HG03095 (cell line): ENCODE data around the gene SLC6A18.
"Not testable (repeated sequence)": the region's sequence is repeated elsewhere in the genome, so short reads cannot be mapped to it uniquely, and the experiment has no call there.

Experiments used
- ATAC-seq: cut with Tn5 transposase; IDR thresholded peaks from one replicate; pipeline ENCODE4 v1.9.1; 2021; ENCODE audit warnings: moderate library complexity; ENCODE audit not compliant: unreplicated experiment

Gene SLC6A18

GRCh38 chr5:1270426-1270825 lies 45.2 kb downstream of the SLC6A18 start:
- no peak for ATAC-seq

GRCh38 chr5:1270933-1271914 lies 46.0 kb downstream of the SLC6A18 start:
- no peak for ATAC-seq

- no peak for ATAC-seq
These were observed 47.0 kb downstream of the SLC6A18 start for GRCh38 chr5:1272201-1272600.

GRCh38 chr5:1273745-1274144 lies 48.6 kb downstream of the SLC6A18 start:
- ATAC-seq: no peak

GRCh38 chr5:1274471-1274870 lies 49.3 kb downstream of the SLC6A18 start:
- ATAC-seq: no peak

- not testable (repeated sequence) for ATAC-seq
These were observed 50.5 kb downstream of the SLC6A18 start for GRCh38 chr5:1275397-1276391.

- ATAC-seq: no peak
These were observed 51.7 kb downstream of the SLC6A18 start for GRCh38 chr5:1276930-1277329.

- no peak for ATAC-seq
These were observed 52.1 kb downstream of the SLC6A18 start for GRCh38 chr5:1277331-1277730.

GRCh38 chr5:1277781-1278180 lies 52.6 kb downstream of the SLC6A18 start:
- no peak for ATAC-seq

GRCh38 chr5:1278216-1278615 lies 53.0 kb downstream of the SLC6A18 start:
- ATAC-seq: no peak

GRCh38 chr5:1278656-1279442 lies 53.7 kb downstream of the SLC6A18 start:
- no peak for ATAC-seq

GRCh38 chr5:1279443-1280151 lies 54.4 kb downstream of the SLC6A18 start:
- ATAC-seq: no peak

- no peak for ATAC-seq
These were observed 55.2 kb downstream of the SLC6A18 start for GRCh38 chr5:1280177-1281037.

GRCh38 chr5:1281038-1281882 lies 56.1 kb downstream of the SLC6A18 start:
- no peak for ATAC-seq

GRCh38 chr5:1282131-1282992 lies 57.2 kb downstream of the SLC6A18 start:
- no peak for ATAC-seq

GRCh38 chr5:1282993-1283728 lies 58.0 kb downstream of the SLC6A18 start:
- not testable (repeated sequence) for ATAC-seq

- ATAC-seq: not testable (repeated sequence)
These were observed 58.5 kb downstream of the SLC6A18 start for GRCh38 chr5:1283729-1284041.
